ENCODE measurements around the gene GRIK4.

GRIK4 gene

GRCh38 chr11:120827198-120827597, 315.6 kb downstream of the GRIK4 start:
- DNase-seq = no peak

DNA sequence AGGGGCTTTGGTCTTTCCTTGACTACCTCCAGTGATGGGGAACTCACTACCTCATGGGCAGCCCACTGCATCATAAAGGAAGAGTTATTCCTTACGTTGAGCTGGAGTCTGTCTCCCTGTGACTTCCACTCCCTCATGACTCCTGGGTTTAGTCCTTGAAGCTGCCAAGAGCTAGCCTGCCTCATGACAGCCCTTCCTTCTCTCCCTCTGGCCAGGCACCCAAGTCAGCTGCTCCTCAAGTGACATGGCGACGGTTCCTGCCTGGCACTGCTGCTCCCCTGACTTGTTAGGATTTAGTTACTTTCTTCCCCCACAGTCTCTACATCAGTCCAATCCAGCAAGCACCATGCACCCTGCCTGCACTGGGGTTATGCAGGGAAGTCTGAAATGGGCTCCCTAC, 316.3 kb downstream of the GRIK4 start:
- no peak for DNase-seq

GRCh38 chr11:120828847-120829246, 317.3 kb downstream of the GRIK4 start:
- DNase-seq = no peak

GRCh38 chr11:120830085-120830620, 318.6 kb downstream of the GRIK4 start:
- no peak for DNase-seq

DNA sequence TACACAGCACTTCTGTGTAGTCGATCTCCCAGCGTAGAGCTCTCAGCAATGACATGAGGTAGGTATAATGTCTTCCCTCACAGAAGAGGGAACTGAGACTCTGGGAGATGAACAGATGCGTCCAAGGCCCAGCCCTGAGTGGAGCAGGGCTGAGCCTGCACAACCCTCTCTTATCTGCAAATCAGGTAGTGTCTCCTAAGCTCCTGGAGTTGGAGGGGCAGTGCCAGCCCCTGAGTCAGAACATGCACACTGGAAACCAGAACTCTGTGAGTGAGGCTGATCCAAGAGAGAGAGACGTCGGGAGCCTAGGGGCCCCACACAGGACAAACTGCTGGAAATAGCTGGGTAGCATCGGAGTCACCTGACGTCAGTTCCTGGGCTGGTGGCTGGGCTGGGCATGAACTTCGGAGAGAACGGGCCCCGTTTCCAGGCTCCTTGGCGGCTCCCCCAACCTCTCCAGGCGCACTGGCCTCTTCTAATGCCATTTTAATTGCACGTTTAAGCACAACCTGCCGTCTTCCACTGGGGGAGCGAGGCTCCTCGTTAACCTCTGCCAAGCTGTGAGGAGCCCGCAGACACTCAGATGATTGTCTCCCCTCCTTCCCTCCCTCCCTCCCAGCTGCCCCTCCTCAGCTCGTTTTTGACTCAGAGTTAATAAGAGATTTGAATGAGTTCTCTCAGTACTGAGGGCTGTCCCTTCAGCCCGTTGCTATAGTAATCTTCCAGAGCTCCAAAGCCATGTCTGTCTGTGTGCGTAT, 321.1 kb downstream of the GRIK4 start:
- DNase-seq = no peak

DNA sequence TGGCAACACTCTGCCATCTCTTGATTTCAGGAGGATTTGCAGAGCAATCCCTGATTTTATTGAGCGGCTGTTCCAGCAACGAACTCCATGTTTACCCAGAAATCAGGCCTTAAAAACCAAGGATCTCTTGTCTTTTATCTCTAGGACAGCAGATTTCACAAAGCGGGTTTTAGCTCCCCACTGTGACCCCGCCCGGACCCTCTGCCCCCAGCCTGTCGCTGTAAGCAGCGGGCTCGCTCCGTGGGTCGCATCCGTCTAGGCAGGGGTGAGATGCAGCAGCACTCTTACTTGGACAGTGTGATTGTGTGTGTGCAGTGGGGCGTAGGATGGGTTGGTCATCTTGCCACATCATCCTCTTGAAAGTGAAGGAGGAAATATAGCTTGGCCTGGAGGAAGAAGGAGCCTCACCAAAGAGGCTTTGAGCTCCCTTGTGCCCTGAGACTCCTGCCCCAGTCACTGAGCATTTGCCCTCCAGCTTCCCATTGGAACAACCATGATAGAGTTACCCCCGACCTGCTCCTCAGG, 323.2 kb downstream of the GRIK4 start:
- no peak for DNase-seq

DNA sequence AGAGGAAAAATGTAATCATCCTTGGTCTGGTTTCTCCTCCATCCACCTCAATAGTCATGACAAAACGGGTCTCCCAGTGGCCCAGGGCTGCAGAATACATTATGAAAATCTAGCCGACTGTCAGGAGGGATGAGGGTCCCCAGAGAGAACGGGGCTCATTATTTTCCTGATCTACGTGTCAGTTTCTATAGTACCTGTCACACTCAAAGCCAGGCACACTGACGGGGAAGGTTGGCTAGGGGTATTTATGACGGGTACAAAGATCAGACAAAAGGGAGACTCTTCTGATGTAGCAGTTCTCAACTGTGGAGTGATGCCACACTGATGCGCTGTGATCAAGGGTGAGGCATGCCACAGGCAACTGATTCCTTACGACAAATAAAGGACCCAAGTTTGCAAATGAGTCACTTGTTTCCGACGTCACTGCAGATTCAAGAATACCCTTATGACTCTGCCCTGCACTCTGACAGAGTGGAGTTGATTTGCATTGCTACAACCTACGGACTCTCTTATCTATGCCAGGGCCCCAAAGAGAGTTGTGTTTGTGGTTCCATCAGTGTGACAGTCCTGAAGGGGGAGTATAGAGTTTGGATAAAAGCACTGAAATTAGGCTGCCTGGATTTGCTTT, 324.2 kb downstream of the GRIK4 start:
- no peak for DNase-seq

DNA sequence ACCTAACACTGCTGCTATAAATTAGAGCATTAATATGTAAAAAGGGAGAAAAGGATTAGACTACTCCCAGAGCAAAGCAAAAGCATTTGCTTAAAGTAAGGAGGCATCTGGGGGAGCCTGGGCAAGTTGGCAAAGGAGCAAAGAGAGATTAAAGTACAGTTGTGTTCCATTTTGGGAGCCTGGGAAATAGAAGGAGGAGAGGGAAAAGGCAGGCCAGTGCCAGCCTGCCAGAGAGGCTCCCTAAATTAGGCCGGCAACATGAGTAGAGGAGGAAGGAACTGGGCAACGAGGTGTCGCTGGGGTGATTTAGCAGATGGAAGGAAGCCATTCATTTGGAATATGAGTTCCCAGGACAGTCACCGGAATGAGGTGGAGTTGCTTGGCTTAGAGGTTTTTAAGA, 326.1 kb downstream of the GRIK4 start:
- DNase-seq = no peak

DNA sequence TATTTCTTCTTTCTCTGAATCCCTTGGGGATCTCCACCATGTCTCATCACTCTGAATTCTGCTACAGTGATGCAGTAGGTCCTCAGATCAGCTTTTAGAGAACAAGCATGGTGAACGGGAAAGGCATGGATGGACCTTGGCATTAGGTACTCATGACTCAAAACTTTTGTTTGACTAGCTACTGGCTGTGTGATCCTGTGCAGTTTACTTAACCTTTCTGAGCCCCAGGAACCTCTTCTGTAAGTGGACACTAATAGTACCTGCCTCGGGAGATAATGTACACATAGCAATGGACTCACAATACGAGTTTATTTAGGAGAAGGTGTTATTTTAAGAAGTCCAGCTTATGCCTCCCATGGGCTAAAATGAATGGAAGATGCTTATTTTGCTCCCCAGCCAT, 327.7 kb downstream of the GRIK4 start:
- DNase-seq = no peak

GRCh38 chr11:120839846-120840402, 328.4 kb downstream of the GRIK4 start:
- DNase-seq = no peak

GRCh38 chr11:120840661-120841060, 329.1 kb downstream of the GRIK4 start:
- DNase-seq = no peak

DNA sequence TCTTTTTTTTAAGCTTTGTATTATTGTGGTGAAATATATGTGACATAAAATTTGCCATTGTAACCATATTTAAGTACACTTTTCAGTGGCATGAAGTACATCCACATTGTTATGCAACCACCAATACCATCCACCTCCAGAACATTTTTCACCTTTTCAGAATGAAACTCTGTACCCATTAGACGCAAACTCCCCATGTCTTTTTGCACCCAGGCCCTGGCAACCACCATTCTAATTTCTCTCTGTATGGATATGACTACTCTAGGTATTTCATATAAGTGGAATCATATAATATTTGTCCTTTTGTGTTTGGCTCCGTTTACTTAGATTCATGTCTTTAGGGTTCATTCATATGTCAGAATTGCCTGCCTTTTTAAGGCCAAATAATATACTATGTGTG, 329.5 kb downstream of the GRIK4 start:
- DNase-seq = no peak

DNA sequence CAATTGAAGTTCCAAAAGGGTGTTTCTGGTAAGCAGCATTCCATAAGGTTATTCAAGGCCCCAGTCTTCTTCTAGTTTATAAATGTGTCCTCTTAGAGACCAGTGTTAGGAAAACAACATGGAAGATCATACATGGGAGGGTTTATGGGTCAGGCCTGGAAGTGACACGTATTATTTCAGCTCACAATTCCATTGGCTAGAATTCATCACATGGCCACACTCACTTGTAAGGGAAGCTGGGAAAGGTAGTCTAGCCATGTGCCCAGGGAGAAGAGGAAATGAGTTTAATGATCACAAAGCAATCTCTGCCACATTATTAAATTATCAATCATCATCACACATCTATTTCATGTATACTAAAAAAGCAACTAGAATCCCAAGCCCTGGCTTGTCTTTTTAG, 330.6 kb downstream of the GRIK4 start:
- no peak for DNase-seq

GRCh38 chr11:120853435-120853834, 341.9 kb downstream of the GRIK4 start:
- no peak for DNase-seq

GRCh38 chr11:120854988-120855387, 343.4 kb downstream of the GRIK4 start:
- DNase-seq = no peak

- no peak for DNase-seq
Measured at GRCh38 chr11:120857508-120857907, 346.0 kb downstream of the GRIK4 start.

GRCh38 chr11:120858740-120859139, 347.2 kb downstream of the GRIK4 start:
- no peak for DNase-seq

DNA sequence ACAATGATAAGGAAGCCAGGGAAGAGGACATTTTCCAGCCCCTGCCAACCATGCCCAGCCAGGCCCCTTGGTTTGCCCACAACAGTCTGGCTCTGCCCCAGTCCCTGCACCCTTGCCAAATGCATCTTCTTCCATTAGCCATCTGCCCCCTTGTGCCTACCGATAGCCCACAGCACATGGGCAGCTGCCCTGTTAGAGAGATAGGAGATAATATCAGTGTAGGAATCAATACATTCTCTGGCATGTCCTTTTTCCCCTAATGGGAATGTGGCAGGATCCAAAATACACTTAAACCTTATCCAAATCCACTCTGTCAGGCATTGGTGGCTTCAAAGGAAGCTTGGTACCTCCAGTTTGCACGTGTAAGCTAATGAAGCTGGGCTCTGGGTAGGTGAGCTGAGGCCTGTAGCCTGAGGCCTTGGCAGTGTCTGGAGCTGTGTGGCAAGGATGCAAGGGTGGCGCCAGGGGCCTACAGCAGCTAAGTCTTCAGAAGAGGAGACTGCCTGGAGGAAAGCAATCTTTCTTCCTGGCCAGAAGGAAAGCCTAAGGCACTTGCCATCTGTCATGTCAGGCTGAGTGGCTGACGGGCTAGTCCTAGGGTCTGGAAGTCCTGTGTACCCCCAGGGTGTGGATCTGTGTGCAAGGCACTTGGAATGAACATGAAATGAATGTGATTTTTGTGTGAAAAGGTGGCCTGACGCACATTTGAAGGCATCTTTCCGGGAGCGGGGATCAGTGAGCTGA, 348.2 kb downstream of the GRIK4 start:
- no peak for DNase-seq

- DNase-seq = no peak
Measured at GRCh38 chr11:120863359-120863758, 351.8 kb downstream of the GRIK4 start.

DNA sequence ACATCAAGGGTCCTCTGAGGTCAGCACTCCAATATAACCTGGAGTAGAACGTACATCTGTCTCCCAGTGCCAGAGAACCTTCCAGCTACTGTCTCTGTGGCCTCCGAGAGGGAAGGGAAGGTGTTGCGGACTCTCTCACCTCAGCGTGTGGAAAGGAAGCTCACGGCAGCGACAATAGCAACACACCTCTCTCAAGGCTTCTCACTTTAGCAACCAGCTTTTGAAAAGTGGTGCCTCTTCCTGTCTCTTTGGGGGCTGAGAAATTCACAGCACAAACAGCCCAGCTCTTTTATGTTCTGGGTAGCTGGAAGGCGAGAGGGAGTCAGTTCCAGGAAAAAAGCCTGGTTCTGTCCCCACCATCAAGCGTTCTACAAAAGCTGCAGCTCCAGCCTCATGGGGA, 355.5 kb downstream of the GRIK4 start:
- DNase-seq = no peak

DNA sequence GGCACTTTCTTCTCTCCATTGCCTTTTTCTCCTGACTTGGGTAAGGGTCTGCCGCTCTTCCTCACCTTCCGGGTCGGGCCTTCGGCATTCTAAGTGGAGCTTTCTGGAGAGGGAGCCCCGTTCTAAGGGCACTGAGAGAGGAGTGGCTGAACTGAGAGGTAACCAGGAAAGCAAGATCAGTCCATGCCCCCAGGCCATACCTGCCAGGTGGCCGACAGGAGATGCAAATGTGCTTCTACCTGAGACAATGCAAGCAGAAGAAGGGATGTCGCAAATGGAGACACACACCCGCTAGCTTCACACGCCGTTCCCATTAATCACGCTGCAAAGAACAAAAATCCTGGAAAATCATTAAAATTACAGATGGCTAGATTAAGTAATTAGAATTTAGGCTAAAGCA, 356.0 kb downstream of the GRIK4 start:
- DNase-seq = no peak

DNA sequence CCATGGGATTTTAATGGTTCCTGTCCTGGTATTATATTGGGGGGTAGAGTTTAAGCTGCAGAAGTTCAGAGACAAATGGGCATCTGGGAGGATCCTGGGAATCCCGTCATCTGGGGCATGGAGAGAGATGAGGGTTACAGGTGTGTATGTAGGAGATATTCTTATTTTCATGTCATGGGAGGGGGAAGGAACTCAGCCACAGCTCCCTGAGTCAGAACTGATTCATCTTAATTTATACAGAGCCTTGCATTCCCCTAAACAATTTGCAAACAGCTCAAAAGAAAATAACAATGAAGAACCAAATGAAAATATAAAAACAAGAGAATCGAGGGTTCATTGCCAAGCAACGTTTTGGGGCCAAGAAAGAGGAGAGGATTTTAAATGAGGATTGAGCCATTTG, 356.4 kb downstream of the GRIK4 start:
- DNase-seq = no peak

DNA sequence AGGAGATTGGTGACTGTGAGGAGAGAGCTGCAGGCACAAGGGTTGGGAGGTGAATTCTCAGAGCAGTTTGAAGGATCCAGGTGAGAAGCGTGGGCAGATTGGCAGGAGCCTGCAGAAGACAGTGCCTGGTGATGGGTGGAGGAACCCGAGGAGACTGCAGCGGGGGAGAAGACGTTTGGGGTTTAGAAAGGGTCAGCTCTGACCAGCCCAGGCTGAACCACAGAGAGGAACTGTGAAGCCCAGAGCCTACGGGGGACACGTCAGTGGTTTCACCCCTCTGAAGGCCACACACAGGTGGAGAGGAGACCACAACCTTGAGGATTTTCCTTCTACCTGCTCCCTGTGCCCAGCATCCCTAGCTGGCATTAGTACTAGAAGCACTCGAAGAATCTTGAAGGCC, 357.5 kb downstream of the GRIK4 start:
- DNase-seq = no peak

Data from NCI-H1105 (cell line).